NCI-H2227 (cell line): ENCODE results near the gene PTPN23.
"Not testable (repeated sequence)": the region's sequence is repeated elsewhere in the genome, so short reads cannot be mapped to it uniquely, and the experiment has no call there.

ENCODE experiments used
- DNase-seq: peaks from one replicate; lab custom pipeline; 2025; ENCODE audit not compliant: unreplicated experiment; lab: John Stamatoyannopoulos, UW

The PTPN23 gene

GRCh38 chr3:47380601-47381316, at the start of gene PTPN23:
PTPN23 (plus strand) TSS chr3:47381021; CDS start chr3:47381097, 76 bp downstream.
- peak; percentile 98 for DNase-seq

GRCh38 chr3:47333907-47334306, 46.9 kb upstream of the PTPN23 start:
- no peak for DNase-seq

- peak; percentile 30 for DNase-seq
Observed at GRCh38 chr3:47337656-47338055, 43.2 kb upstream of the PTPN23 start.

GRCh38 chr3:47339951-47340350, 40.9 kb upstream of the PTPN23 start:
- DNase-seq: no peak

GRCh38 chr3:47340866-47341265, 40.0 kb upstream of the PTPN23 start:
- DNase-seq: no peak

- no peak for DNase-seq
Observed at GRCh38 chr3:47342151-47342550, 38.7 kb upstream of the PTPN23 start.

- no peak for DNase-seq
Observed at GRCh38 chr3:47342812-47343211, 38.0 kb upstream of the PTPN23 start.

GRCh38 chr3:47343471-47343971, 37.3 kb upstream of the PTPN23 start:
- DNase-seq: no peak

- no peak for DNase-seq
Observed at GRCh38 chr3:47344971-47345370, 35.9 kb upstream of the PTPN23 start.

- DNase-seq: no peak
Observed at GRCh38 chr3:47347217-47347801, 33.5 kb upstream of the PTPN23 start.

GRCh38 chr3:47348411-47349154, 32.2 kb upstream of the PTPN23 start:
- no peak for DNase-seq

GRCh38 chr3:47355010-47355409, 25.8 kb upstream of the PTPN23 start:
- DNase-seq: no peak

GRCh38 chr3:47356201-47356600, 24.6 kb upstream of the PTPN23 start:
- DNase-seq: no peak

GRCh38 chr3:47359323-47359722, 21.5 kb upstream of the PTPN23 start:
- no peak for DNase-seq

- not testable (repeated sequence) for DNase-seq
Observed at GRCh38 chr3:47360110-47360517, 20.7 kb upstream of the PTPN23 start.

- DNase-seq: no peak
Observed at GRCh38 chr3:47362701-47363100, 18.1 kb upstream of the PTPN23 start.

- DNase-seq: no peak
Observed at GRCh38 chr3:47365213-47366153, 15.3 kb upstream of the PTPN23 start.

- DNase-seq: no peak
Observed at GRCh38 chr3:47366833-47367232, 14.0 kb upstream of the PTPN23 start.

GRCh38 chr3:47367631-47368030, 13.2 kb upstream of the PTPN23 start:
- no peak for DNase-seq

GRCh38 chr3:47370020-47370419, 10.8 kb upstream of the PTPN23 start:
- DNase-seq: not testable (repeated sequence)
